NCI-H446 (cell line): ENCODE measurements around the gene COL13A1.

Source experiments
- DNase-seq, 2 experiments: peaks; one replicate each; lab custom pipeline; 2025; lab: John Stamatoyannopoulos, UW

The COL13A1 gene

GRCh38 chr10:69910561-69910960 lies 108.9 kb downstream of the COL13A1 start:
- DNase-seq = no peak

DNA sequence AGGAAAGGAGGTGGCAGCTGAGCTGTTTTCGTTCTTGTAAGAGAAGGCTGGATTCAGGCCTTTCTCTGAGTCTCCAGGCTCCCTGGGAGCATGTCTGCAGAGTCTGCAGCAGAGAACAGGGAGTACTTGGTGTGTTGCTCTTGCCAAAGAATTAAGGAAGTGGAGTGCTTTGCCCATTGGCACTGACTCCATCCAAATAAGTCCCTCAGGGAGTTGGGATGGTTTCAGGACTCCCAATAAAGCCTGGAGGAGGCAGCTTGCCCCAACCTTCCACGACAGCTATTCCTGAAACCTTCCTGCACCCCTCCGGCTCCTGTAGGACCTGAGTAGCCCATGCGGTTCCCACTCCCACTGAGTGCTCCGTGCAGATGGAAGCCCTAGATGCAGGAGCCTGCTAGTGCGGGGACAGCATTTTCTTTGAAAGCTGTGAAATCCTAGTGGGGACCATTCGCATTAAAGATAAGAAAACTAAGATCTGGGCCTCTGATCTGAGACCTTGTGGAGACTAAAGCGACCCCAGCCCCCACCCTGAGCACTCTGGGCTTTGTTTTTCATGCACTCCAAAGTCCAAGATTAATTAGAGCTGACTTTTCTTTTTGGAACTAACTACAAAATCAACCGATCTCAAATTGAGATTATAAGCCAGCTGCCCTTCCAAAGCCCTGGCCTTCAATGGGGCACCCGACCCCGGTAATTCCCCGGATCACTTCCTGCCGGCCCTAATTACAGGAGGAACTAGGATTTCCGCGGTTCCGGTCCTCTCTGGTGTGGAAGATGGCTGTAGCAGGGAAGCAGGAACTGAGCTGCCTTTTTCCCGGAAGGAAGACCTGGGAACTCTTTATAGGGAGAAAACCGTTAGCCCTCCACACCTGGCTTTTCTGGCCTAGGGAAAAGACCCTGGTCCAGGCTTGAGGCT lies 110.2 kb downstream of the COL13A1 start:
- peak in 1 of 2 experiments; percentile 62 for DNase-seq

DNA sequence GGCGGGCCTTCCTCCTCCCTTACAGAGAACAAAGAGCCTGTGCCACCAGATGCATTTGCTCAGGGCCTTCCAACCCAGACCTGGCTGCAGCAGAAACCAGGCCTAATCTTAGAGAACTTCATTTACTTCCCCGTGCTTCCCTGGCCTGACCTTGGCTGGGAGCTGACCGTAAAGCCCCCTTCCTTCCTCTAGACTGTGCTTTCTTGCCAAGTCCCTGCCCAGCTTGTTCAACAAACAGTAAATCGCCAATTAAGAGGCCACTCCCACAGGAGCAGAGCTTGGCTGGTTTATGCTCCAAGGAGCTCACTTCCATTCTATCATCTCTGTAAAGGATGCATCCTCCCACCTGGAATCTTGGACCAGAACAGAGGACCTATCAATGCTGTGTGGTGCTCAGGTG lies 110.9 kb downstream of the COL13A1 start:
- peak in 1 of 2 experiments; percentile 18 for DNase-seq

DNA sequence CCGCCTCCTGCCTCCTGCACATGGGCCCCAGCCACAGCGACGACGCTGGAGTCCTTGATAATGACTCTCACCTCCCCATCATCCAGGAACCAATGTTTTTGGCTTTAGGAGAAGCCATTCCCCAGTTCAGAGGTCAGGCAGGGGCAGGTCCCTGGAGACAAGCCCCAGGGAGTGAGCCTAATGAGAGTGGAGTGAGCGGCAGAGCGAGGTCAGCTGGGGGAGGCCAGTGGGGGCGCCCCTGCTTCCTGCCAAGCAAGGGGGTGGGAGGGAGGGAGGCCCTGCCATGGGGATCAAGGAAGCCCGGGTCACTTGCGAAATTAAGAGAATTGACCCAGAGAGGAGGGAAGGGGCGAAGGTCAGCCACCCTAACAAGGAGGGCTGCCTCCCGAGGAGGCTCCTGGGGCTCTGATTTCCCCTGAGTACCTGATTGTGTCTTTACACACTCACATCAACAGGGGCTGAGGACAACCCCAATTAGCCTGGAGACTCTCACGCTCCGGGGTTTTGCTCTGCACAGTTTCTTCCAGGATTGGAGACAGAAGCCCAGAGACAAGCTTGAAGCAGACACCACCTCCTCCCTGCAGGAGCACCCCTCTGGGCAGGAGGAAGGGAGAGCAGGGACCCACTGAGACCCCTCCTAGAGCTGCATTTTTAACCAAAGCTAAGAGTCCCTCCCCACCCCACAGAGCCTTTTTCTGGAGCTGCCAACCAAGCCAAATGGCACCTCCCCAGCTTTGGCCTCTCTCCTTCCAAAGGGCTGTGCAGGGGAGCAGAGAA lies 112.1 kb downstream of the COL13A1 start:
- no peak for DNase-seq

DNA sequence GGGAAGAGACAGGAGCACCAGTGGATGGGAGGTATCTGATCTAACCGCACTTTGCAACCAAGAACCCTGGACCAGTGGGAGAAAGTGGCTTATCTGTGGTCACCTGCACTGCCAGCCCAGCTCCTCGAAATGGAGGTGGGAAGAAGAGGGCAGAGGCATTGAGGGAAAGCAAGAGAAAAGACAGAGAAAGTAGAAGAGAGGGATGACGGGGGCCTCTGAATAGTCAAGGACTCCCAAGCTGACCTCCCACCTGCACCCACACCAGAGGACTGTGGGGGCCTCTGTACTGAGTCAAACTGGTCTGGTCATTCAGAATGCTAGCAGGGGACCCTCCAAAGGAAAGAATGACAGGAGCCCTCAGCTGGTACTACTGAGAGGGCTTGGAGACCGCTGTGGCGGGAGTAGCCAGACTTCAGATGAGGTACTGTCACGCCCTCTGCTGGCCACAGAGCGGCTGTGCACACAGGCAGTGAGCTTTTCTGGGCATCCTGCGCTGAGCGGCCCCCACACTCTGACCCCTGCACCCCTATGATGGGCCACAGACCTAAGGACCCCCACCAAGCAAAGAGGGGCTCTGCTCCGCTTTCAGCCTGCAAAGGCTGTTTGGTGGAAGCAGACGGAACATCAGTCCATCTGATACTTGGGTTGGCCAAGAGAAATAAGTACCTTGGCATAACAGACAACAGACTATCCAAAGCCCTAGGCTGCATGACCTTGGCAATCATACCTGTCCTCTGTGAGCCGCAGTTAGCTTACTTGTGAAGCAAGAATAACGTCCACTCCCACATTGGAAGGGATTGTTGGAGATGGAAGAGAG lies 112.9 kb downstream of the COL13A1 start:
- DNase-seq = peak in 1 of 2 experiments; percentile 56

DNA sequence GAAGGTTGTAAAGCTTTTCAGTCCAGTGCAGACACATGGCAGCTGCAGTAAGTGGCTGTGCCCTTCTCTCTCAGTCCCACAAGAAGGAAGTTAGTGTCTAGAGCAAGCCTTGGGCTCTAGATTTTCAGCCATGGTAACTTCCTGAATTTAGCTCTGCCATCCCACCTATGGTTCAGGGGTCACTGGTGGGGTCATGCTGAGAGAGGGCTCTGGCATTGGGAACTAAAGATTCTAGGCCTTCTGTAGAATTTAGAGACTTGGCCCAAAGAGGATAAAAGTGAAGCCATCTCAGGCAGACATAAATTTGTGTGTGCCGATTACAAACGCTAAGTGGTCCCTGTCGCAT lies 113.5 kb downstream of the COL13A1 start:
- no peak for DNase-seq

DNA sequence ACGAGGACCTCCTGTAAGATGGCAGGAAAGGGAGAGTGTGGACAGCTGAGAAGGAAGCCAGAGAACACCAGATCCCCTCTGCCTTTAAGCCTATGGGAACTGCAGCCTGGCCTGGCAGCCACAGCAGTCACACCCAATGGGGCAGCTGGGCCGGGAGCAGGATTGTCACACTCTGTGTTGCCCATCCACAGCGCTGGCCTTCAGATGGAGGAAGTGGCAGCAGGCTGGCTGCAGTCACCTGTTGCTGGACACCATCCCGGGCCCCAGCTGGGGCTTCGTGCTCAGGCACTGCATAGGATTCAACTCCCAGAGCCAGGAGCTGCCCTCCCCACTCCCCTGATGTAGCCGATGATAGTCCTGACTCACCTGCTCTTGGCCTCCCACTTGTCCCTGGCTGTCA lies 114.4 kb downstream of the COL13A1 start:
- DNase-seq = no peak

- DNase-seq = no peak
Observed at GRCh38 chr10:69918036-69918435, 116.3 kb downstream of the COL13A1 start.

DNA sequence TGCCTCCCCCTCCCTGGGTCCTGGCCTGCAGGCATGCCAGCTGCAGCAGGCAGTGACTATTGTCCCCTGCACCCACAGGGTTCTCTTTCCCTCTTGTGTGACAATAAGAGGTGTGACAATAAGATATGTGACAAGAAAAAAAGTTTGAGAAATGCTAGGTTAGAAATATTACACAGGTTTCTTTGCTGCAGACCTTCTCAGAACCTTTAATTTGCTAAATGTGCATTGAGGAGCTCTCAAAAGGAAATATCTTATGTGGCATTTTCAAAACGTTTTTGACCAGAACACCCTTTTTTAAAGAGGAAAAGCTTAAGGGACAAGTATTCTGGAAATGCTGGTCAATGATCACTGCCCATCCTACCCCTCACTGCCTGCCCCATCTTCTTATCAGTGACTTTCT lies 117.5 kb downstream of the COL13A1 start:
- DNase-seq = no peak

DNA sequence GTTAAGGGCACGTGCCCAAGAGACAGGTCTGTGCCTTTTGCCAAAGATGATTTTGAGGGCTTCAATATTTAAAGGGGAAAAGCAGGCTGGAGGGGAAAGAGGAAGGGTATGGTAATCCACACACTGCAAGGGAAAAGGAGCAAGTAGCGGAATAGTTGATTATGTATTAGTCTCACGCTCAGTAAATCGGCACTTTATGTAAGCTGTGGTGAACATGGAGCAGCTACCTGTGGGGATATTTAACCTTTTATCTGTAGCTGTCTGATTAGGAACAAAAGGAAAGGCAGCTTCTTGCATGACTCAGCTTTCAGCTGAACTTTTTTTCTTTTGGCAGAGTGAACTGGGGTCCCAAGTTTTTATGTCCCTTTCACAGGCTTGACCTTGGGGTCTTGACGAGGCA lies 123.4 kb downstream of the COL13A1 start:
- no peak for DNase-seq

GRCh38 chr10:69928339-69928738 lies 126.6 kb downstream of the COL13A1 start:
- DNase-seq = no peak

DNA sequence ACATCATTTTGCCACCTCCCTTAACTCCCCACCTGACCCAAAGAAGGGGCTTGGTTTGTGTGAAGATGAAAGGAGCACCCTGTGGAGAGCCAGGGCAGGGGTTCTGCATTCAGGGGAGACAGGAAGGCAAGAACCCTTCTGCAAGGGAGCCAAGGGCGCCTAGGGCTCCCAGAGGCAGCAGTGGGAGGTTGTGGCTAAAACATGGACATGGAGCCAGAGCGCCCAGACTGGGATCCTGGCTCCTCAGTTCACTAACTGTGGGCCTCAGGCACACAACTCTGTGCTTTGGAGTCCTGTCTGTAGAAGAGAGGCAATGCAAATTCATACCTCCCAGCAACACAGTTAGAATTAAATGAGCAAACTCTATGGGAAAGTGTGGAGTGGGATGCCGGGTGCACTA lies 127.9 kb downstream of the COL13A1 start:
- DNase-seq = no peak

DNA sequence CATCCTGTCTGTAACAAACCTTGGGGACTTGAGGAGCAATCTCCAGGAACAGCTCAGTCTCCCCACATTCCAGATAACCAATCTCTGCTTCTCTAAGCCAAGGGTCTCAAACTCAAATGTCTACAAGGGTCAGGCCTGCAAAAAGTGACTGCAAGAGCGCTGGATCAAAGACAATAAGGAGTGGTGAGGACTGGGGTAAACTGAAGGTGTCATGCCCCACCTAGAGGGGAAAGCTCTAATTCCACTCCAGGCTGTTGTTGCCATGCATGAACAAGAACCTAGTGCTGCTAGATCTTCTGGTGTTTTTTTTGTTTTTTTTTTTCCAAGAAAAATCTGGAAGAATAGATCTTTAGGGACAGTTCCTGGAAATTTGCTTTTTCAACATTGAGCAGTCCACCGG lies 133.1 kb downstream of the COL13A1 start:
- no peak for DNase-seq

GRCh38 chr10:69936091-69936490 lies 134.4 kb downstream of the COL13A1 start:
- DNase-seq = no peak

DNA sequence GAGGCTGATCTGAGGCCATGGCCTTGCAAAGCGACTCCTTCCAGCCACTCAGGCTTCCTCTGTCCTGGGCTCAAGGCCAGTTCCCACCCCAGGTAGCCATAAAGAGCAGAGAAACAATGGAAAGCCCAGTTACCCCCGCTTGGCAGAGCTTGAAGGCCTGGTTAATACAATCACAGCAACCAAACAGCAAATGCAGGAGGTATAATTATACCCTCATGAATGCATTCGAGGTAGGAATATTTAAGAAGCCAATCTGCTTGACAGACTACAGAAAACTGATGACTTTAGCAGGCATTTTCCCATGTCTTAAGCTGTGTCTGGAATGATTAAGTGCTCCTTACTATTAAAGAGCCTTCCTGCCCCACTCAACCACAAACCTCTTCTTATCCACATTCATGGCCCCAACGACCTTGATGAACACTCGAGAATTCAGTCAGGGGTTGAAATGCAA lies 136.9 kb downstream of the COL13A1 start:
- no peak for DNase-seq

DNA sequence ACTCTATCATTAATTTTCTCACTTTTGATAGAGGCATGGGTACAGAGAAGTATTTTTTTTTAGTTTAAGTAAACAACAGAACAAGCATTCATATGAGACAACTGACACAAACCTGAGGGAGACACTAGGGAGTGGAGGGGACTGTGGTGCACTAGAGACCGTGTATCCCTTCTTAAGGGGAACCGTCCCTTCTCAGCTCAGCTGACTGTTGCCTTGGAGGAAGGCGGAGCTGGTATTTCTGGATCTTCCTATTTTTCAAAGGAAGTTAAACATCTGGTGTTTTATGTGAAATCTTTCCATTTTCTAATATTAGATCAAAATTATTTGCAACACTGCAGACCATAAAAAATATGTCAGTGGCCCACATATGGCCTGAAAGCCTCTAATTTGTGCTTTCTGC lies 137.4 kb downstream of the COL13A1 start:
- DNase-seq = no peak

- no peak for DNase-seq
Observed at GRCh38 chr10:69939481-69939880, 137.8 kb downstream of the COL13A1 start.

GRCh38 chr10:69941730-69942129 lies 140.0 kb downstream of the COL13A1 start:
- DNase-seq = no peak

DNA sequence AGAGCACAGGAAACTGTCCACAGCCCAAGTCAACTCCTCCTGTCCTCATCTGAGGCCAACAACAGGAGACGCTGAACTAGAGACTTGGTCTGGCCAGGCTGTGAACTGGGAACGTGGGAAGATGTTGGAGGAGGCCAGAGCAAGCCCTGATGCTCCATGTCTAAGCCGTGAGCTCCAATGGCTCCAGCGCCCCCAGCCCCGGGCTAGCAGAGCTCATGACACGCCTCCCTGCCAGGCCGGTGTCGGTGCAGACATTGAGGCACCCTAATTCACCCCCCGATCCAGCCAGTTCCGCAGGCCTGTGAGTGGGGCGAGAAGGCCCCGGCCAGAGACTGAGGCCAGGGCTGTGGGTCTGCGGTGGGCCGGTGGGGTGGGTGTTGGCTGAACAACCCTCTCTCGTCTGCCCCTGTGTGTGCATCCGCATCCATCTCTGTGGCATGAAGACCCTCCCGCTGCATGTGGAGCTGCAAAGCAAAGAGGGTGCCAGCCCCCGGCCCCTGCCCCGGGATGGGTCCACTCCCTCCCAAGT lies 141.7 kb downstream of the COL13A1 start:
- DNase-seq = no peak

- DNase-seq = no peak
Observed at GRCh38 chr10:69944761-69945160, 143.1 kb downstream of the COL13A1 start.

DNA sequence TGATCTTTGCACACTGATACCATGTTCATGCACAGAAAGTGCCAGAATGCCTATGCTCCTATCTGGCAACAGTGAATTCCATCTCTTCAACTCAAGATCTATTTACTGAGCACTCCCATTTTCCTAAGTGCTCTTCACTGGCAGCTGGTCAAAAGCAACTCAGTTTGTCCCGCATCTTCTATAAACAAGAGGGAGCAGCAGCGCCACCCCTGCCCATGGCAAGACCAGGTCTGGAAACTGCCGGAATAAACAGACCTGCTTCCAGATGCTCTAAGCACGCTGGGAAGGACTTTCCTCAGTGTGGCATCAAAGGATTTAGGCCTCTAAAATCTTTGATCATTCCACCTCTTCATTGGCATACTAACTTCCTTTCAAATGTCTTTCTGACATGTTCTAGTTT lies 146.6 kb downstream of the COL13A1 start:
- no peak for DNase-seq

DNA sequence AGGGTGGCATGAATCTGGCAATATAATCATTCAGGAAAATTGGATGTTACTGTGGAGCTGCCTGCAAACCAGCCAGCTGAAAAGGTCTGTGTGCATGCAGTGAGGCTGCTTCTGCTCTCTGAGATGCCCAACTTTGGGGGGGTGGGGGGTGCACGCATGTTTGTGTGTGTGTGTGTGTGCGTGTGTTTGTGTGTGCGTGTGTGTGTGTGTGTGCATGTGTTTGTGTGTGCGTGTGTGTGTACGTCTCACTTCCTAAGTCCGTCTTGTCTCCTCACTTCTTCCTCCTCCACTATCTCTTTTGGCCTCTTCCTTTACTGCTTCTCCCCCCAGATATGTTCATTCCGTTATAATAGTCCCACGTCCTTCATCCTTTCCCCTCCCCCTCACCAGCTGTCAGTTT lies 148.1 kb downstream of the COL13A1 start:
- no peak for DNase-seq
